Choroid plexus epithelial cell (primary cell): ENCODE results near the gene RPS26.
"Not testable (repeated sequence)": the region's sequence is repeated elsewhere in the genome, so short reads cannot be mapped to it uniquely, and the experiment has no call there.

Source experiments
- DNase-seq: peaks from one replicate; pipeline ENCODE4 v3.0.0-alpha.2; 2010; ENCODE audit warnings: low read depth
- H3K4me3 ChIP-seq: 2 replicates; pipeline ENCODE4 v1.5.1; 2011; ENCODE audit warnings: low read depth, mild to moderate bottlenecking, control low read depth, low read length, moderate library complexity
- TF ChIP-seq, protein P1 (sequence below): conservative IDR thresholded peaks from 2 replicates; pipeline ENCODE4 v1.5.1; 2011; ENCODE audit warnings: low read depth, mild to moderate bottlenecking, control low read depth, inconsistent platforms, low read length, moderate library complexity

The RPS26 gene

DNA sequence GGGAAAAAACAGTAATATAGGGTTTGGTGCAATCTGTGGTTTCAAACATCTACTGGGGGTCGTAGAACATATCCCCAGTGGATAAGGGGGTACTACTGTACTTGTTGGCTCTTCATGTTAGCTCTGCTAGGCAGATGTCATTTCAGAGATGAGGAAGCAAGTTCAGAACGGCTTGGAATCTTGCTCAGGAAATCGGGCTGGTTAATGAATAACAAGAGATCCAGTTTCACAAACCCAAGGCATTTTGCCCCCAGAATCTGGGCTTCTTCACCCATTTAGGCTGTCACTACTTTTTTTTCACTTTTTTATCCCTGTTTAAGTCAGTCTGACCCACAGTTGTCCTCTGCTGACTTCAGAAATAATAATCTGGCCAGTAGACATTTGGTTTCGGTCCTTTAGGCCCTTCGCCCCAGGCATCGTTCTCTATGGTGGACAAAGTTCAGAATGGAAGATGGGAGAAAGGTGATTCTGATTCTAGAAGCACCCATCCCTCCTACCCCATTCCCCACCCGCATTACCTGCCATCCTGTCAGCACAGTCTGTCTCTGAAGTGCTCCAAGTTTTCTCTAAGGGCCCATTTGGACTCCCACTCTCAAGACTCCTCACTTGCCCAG lies 40.1 kb upstream of the RPS26 start:
- no peak overlapping the region for H3K4me3 ChIP-seq
- no peak for DNase-seq
- TF ChIP-seq, protein P1, sequence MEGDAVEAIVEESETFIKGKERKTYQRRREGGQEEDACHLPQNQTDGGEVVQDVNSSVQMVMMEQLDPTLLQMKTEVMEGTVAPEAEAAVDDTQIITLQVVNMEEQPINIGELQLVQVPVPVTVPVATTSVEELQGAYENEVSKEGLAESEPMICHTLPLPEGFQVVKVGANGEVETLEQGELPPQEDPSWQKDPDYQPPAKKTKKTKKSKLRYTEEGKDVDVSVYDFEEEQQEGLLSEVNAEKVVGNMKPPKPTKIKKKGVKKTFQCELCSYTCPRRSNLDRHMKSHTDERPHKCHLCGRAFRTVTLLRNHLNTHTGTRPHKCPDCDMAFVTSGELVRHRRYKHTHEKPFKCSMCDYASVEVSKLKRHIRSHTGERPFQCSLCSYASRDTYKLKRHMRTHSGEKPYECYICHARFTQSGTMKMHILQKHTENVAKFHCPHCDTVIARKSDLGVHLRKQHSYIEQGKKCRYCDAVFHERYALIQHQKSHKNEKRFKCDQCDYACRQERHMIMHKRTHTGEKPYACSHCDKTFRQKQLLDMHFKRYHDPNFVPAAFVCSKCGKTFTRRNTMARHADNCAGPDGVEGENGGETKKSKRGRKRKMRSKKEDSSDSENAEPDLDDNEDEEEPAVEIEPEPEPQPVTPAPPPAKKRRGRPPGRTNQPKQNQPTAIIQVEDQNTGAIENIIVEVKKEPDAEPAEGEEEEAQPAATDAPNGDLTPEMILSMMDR: no peak

DNA sequence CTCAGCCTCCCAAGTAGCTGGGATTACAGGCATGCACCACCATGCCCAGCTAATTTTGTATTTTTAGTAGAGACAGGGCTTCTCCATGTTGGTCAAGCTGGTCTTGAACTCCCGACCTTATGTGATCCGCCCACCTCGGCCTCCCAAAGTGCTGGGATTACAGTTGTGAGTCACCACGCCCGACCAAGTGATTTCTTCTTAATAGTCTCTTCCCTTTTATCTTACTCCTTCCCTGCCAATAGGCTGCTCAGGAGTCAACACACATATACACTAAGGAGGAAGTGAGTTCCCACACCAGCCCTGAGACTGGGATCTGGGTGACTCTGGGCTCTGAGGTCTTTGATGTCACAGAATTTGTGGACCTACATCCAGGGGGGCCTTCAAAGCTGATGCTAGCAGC lies 38.3 kb upstream of the RPS26 start:
- not testable (repeated sequence) for DNase-seq, H3K4me3 ChIP-seq

DNA sequence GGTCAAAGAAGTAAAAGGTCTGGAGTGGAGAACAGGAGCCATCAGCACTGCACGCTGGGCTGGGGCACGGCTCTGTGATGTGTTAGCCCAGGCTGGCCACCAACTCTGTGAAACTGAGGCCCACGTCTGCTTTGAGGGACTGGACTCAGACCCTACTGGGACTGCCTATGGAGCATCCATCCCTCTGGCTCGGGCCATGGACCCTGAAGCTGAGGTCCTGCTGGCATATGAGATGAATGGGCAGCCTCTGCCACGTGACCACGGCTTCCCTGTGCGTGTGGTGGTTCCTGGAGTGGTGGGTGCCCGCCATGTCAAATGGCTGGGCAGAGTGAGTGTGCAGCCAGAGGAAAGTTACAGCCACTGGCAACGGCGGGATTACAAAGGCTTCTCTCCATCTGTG lies 37.5 kb upstream of the RPS26 start:
- H3K4me3 ChIP-seq: no peak overlapping the region
- TF ChIP-seq, protein P1: no peak
- no peak for DNase-seq

DNA sequence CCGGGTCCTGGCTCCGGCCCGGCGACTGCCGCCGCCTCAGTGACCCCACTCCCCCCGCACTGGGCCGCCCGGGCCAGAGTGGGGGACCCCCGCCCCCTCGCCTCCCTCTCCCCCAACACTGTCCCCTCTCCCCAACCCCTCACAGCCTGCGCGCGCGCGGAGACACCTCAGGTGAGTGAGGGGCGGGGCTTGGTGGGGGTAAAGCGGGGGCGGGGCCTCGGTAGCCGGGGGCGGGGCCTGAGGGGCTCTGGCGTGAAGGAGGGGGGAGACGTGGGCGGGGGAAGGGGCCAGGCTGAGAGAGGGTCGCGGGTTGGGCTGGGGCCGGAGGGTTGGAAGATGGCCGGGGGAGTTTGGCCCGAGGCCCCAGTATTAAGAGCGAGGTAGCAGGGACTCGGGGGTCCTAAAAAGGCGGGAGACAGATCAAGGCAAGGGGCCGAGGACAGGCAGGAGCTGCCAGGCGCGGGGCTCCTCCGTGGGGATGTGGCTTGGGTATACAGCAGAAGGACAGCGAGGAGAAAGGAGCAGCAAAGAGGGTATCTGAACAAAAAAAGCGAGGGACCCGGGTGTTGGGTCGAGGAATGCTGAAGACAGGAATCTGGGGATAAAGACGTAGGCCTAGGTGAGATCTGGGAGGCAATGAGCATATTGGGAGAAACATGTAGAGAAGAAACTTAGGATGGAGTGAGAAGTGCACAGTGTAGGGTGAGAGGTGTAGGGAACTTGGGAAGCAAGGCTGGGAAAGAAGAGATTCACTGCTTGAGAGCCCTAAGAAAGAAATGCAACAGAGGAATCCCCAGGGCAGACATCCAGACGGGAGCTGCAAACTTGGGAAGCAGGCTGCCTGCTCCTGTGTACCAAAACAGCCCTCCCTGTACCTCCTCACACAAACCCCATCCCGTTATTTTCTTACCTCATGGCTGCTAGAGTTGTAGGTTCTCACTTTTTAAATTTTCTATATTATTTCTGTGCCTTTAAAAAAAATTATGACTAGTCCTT lies 33.9 kb upstream of the RPS26 start:
- peak; percentile 15 for DNase-seq
- peak overlapping the region; percentile 68 for H3K4me3 ChIP-seq
- TF ChIP-seq, protein P1: no peak

DNA sequence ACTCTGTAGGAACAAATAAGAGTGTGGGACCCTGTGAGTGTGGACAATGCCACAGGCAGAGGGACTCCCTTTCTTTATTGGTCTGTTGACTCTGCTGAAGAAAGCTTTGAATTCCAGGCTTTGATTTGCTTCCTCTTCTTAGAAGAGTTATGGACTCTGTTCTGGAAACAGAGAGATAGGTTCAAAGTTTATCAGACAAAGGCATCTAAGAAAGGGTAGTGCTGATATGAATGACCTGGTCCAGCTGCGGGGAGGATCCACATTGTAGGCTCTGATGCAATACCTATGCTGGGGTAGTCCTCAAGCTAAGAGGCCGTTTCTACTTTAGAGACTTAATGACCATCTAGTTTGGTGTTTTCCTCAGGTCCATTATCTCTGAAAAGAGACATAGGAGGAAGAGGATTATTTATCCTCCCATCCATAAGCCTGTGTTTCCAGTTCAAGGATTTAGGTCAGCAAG lies 31.6 kb upstream of the RPS26 start:
- DNase-seq: no peak
- no peak overlapping the region for H3K4me3 ChIP-seq
- TF ChIP-seq, protein P1: no peak

DNA sequence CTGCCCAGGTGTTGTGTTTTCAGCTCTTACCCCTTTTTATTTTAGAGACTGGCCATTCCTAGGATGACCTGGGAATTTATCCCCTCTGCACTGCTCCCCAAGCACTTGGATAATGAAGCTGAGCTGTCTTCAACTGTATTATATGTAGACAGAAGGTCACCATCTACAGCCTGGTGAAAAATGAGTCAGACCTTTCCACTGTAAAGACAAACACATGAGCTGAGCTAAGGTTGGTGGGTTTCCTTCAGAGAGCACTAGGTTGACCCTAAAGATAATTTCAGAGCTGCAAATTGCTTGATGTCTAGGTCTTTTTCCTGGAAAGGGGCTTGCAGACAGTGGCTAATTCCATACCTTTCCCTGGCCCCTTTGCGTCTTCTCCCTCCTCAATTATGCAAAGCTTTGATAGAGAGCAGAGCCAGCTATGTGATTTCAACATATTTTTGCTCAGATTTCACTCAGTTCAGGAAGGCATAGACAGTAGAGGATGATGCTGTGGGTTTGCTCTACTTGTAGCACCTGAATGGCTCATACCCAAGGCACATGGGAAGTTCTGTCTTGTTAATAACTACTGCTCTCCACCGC lies 30.1 kb upstream of the RPS26 start:
- TF ChIP-seq, protein P1: no peak
- no peak overlapping the region for H3K4me3 ChIP-seq
- peak; percentile 58 for DNase-seq

DNA sequence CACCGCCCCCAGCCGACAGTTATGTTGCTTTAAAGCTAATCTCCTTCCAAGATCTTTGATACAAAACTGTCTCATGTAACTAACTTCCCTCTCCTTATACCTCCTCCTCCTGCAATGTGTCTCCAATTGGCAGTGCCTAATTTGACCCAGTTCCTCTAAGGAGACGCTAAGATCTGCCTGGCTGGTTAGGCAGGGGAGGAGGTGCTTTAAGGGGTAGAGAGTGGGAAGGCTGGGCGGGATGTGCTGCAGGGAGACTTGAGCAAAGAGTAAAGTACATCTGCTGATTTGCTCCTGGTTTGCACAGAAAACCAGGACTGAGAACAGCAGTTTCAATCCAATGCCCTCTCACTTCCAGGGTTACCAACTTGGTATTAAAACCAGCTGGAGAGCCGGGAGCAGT lies 28.2 kb upstream of the RPS26 start:
- no peak overlapping the region for H3K4me3 ChIP-seq
- DNase-seq: no peak
- TF ChIP-seq, protein P1: no peak
